Transverse colon (tissue), 4 donors: ENCODE measurements around the gene TNP2.

Experiments
- CTCF ChIP-seq, 5 experiments: fragments of 200-600 bp in 3 of 5; fragments of 450-650 bp in 2 of 5; sonication (generic) in 3 of 5; IDR thresholded peaks; 1 replicate in 2 of 5; 2 replicates in 3 of 5; pipeline ENCODE4 v1.5.1; 2016 to 2017; ENCODE audit warnings: antibody characterized with exemption in 5 of 5, inconsistent platforms in 3 of 5, mild to moderate bottlenecking in 2 of 5, moderate library complexity in 1 of 5
- POLR2A ChIP-seq: fragments of 450-650 bp; IDR thresholded peaks from one replicate; pipeline ENCODE4 v1.6.1; 2016; ENCODE audit warnings: antibody characterized with exemption, mild to moderate bottlenecking, moderate library complexity
- POLR2AphosphoS5 ChIP-seq, 3 donors: sonication (generic); formaldehyde crosslinking; IDR thresholded peaks; one replicate each; pipeline ENCODE4 v1.6.1; 2016; ENCODE audit warnings: antibody characterized with exemption in 3 of 3

GRCh38 chr16:11292076-11292748, 23.1 kb upstream of the TNP2 start:
- TF ChIP-seq CTCF (IDR thresholded peaks at IDR 0.05) (no peak), POLR2A (no peak), POLR2AphosphoS5 (IDR thresholded peaks at IDR 0.05) (no peak)
